OCI-LY7 (cell line): ENCODE data around the gene ADAMTS13.

Experiments
- EZH2phosphoT487 ChIP-seq: fragments of 200-600 bp; sonication (generic); IDR thresholded peaks from 2 replicates; pipeline ENCODE4 v1.6.1; 2018; ENCODE audit warnings: low read depth, borderline replicate concordance, mild to moderate bottlenecking, mixed run types, antibody characterized with exemption, low read length, moderate library complexity, mixed read lengths
- TF ChIP-seq, protein P1 (sequence below): fragments of 200-600 bp; sonication (generic); conservative IDR thresholded peaks from 2 replicates; pipeline ENCODE4 v1.5.1; 2014; ENCODE audit warnings: mild to moderate bottlenecking, antibody characterized with exemption, low read length, moderate library complexity, mixed read lengths

DNA sequence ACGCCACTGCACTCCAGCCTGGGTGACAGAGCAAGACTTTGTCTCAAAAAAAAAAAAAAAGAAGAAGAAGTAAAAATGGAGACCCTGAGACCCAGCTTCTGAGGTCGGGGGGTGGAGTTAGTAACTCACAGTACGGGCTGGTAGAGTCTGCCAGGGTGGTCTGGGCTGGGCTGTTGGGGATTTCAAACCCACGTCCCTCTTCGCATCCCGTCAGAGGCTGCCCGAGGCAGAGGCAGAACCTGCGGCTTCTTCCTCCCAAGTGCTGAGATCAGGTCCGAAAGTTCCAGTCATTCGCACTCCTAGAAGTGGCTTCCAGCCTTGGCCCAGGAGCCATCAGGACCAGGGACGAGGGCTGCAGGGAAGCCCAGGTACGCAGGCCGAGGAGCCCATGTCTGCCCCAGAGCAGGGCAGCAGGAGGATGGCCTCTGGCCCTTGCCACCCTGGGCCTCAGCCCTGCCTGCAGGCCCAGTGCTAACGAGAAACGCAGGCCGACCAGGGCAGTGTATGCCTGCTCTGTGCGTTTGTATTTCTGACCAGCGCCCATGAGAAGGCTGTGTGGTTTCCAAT is 66.6 kb downstream of the ADAMTS13 start:
- TF ChIP-seq, protein P1, sequence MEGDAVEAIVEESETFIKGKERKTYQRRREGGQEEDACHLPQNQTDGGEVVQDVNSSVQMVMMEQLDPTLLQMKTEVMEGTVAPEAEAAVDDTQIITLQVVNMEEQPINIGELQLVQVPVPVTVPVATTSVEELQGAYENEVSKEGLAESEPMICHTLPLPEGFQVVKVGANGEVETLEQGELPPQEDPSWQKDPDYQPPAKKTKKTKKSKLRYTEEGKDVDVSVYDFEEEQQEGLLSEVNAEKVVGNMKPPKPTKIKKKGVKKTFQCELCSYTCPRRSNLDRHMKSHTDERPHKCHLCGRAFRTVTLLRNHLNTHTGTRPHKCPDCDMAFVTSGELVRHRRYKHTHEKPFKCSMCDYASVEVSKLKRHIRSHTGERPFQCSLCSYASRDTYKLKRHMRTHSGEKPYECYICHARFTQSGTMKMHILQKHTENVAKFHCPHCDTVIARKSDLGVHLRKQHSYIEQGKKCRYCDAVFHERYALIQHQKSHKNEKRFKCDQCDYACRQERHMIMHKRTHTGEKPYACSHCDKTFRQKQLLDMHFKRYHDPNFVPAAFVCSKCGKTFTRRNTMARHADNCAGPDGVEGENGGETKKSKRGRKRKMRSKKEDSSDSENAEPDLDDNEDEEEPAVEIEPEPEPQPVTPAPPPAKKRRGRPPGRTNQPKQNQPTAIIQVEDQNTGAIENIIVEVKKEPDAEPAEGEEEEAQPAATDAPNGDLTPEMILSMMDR = no peak
- no peak for TF ChIP-seq EZH2phosphoT487
